Peyer's patch (tissue), 4 donors: ENCODE data around the gene GALE. TPM values are rescaled to one million over a fixed set of nuclear protein-coding genes. Genes with fewer than 3 reads are reported as not detected.

ENCODE experiments used
- DNase-seq, 3 donors: peaks; one replicate each; pipeline ENCODE4 v3.0.0-alpha.2; 2017 to 2019
- H3K27ac ChIP-seq, 4 donors: fragments of 200-600 bp; sonication (generic); one replicate each; pipeline ENCODE4 v1.5.1; 2016 to 2019
- H3K27me3 ChIP-seq, 2 donors: fragments of 200-600 bp; sonication (generic); one replicate each; pipeline ENCODE4 v1.5.1; 2019
- H3K36me3 ChIP-seq, 3 donors: fragments of 200-600 bp; sonication (generic); one replicate each; pipeline ENCODE4 v1.5.1; 2016 to 2019
- H3K4me1 ChIP-seq, 4 donors: fragments of 200-600 bp; sonication (generic); one replicate each; pipeline ENCODE4 v1.5.1; 2016 to 2019
- H3K4me3 ChIP-seq, 4 donors: fragments of 200-600 bp; sonication (generic); 1 replicate in 3 of 4; 2 replicates in 1 of 4; pipeline ENCODE4 v1.5.1; 2016 to 2019; ENCODE audit warnings: mild to moderate bottlenecking in 1 of 4
- H3K9me3 ChIP-seq, 4 donors: fragments of 200-600 bp; sonication (generic); one replicate each; pipeline ENCODE4 v1.5.1; 2016 to 2019; ENCODE audit warnings: mild to moderate bottlenecking in 1 of 4
- CTCF ChIP-seq, 6 experiments: fragments of 450-650 bp in 4 of 6; fragments of 200-600 bp in 2 of 6; sonication (generic) in 1 of 6; IDR thresholded peaks; one replicate each; pipeline ENCODE4 v1.5.1; 2017 to 2019; ENCODE audit warnings: antibody characterized with exemption in 6 of 6, mild to moderate bottlenecking in 3 of 6, moderate library complexity in 1 of 6
- POLR2A ChIP-seq, 2 donors: fragments of 450-650 bp; IDR thresholded peaks; one replicate each; pipeline ENCODE4 v1.5.1; 2017; ENCODE audit warnings: antibody characterized with exemption in 2 of 2, mild to moderate bottlenecking in 2 of 2, moderate library complexity in 2 of 2
- total RNA-seq, 4 donors: library from RNA; depleted of rRNA; stranded (reverse); fragments of >200 nt; gene quantifications; one replicate each; pipeline ENCODE4 v1.1.0, GENCODE V29; 2016

GALE gene
- total RNA-seq, 4 donors from 2014 or later: 58.6 to 137 (median 107) TPM

- Histone ChIP-seq H3K36me3 (no peaks in the 10 kb centered on the region), H3K27me3 (no peaks in the 10 kb centered on the region), H3K4me3 (no peak overlapping the region), H3K9me3 (no peaks in the 10 kb centered on the region), H3K27ac (no peak overlapping the region), H3K4me1 (peaks cover 0 to 25% (median 0%) of the 10 kb centered on the region in 4 donors)
- TF ChIP-seq CTCF (IDR thresholded peaks at IDR 0.05) (no peak), POLR2A (IDR thresholded peaks at IDR 0.05) (no peak)
- DNase-seq: no peak
Observed at GRCh38 chr1:23774174-23774880, 26.2 kb downstream of the GALE start.

GRCh38 chr1:23772854-23773242 is 27.7 kb downstream of the GALE start:
- no peaks in the 10 kb centered on the region for H3K9me3 ChIP-seq
- H3K36me3 ChIP-seq: peaks cover 0 to 4% (median 0%) of the 10 kb centered on the region in 3 donors
- peaks cover 0 to 19% (median 0%) of the 10 kb centered on the region in 4 donors for H3K4me1 ChIP-seq
- DNase-seq: no peak
- no peak overlapping the region for H3K4me3 ChIP-seq
- no peak overlapping the region for H3K27ac ChIP-seq
- H3K27me3 ChIP-seq: no peaks in the 10 kb centered on the region
- TF ChIP-seq POLR2A (IDR thresholded peaks at IDR 0.05) (no peak), CTCF (IDR thresholded peaks at IDR 0.05) (no peak)

GRCh38 chr1:23772049-23772853 is 28.3 kb downstream of the GALE start:
- peaks cover 0 to 15% (median 0%) of the 10 kb centered on the region in 4 donors for H3K4me1 ChIP-seq
- TF ChIP-seq POLR2A (IDR thresholded peaks at IDR 0.05) (no peak), CTCF (IDR thresholded peaks at IDR 0.05) (peak; percentile 80 to 92 (median 86))
- no peaks in the 10 kb centered on the region for H3K9me3 ChIP-seq
- no peak overlapping the region for H3K27ac ChIP-seq
- H3K36me3 ChIP-seq: peaks cover 0 to 4% (median 0%) of the 10 kb centered on the region in 3 donors
- no peaks in the 10 kb centered on the region for H3K27me3 ChIP-seq
- peak; percentile 89 to 96 (median 91) for DNase-seq
- H3K4me3 ChIP-seq: no peak overlapping the region

GRCh38 chr1:23768733-23769132 is 31.8 kb downstream of the GALE start:
- H3K4me3 ChIP-seq: no peak overlapping the region
- H3K9me3 ChIP-seq: no peaks in the 10 kb centered on the region
- H3K27ac ChIP-seq: no peak overlapping the region
- H3K36me3 ChIP-seq: peaks cover 0 to 14% (median 0%) of the 10 kb centered on the region in 3 donors
- peaks cover 0 to 4% (median 0%) of the 10 kb centered on the region in 4 donors for H3K4me1 ChIP-seq
- no peaks in the 10 kb centered on the region for H3K27me3 ChIP-seq
- TF ChIP-seq CTCF (IDR thresholded peaks at IDR 0.05) (no peak), POLR2A (IDR thresholded peaks at IDR 0.05) (no peak)
- no peak for DNase-seq

GRCh38 chr1:23763041-23763577 is 37.4 kb downstream of the GALE start:
- H3K9me3 ChIP-seq: no peaks in the 10 kb centered on the region
- H3K4me1 ChIP-seq: no peaks in the 10 kb centered on the region
- no peaks in the 10 kb centered on the region for H3K27me3 ChIP-seq
- no peak for DNase-seq
- TF ChIP-seq CTCF (IDR thresholded peaks at IDR 0.05) (no peak), POLR2A (IDR thresholded peaks at IDR 0.05) (no peak)
- H3K27ac ChIP-seq: no peak overlapping the region
- H3K36me3 ChIP-seq: peaks cover 0 to 61% (median 0%) of the 10 kb centered on the region in 3 donors
- no peak overlapping the region for H3K4me3 ChIP-seq
